Fibroblast of pulmonary artery (primary cell): ENCODE results near the gene GRHL3.

Source experiments
- DNase-seq: peaks from one replicate; pipeline ENCODE4 v3.0.0-alpha.2; 2010; ENCODE audit warnings: low read depth
- H3K4me3 ChIP-seq: replicated peaks from 2 replicates; pipeline ENCODE4 v1.5.1; 2011; ENCODE audit warnings: low read depth, mild to moderate bottlenecking, control low read depth, low read length, moderate library complexity
- CTCF ChIP-seq: IDR thresholded peaks from 2 replicates; pipeline ENCODE4 v1.5.1; 2011; ENCODE audit warnings: mild to moderate bottlenecking, control low read depth, low read length, inconsistent platforms; ENCODE audit errors: missing control alignments

Gene GRHL3

GRCh38 chr1:24317081-24317480 lies 2.1 kb upstream of the GRHL3 start:
- DNase-seq: no peak
- no peak for TF ChIP-seq CTCF
- H3K4me3 ChIP-seq: no peak overlapping the region

- DNase-seq: peak; percentile 25
- TF ChIP-seq CTCF: no peak
- no peak overlapping the region for H3K4me3 ChIP-seq
These were observed 1.1 kb upstream of the GRHL3 start for GRCh38 chr1:24317956-24318614.

- DNase-seq: no peak
- no peak overlapping the region for H3K4me3 ChIP-seq
- TF ChIP-seq CTCF: no peak
These were observed 394 bp upstream of the GRHL3 start for GRCh38 chr1:24318615-24319311.

- no peak for TF ChIP-seq CTCF
- DNase-seq: no peak
- H3K4me3 ChIP-seq: no peak overlapping the region
These were observed 805 bp downstream of the GRHL3 start for GRCh38 chr1:24319962-24320361.

GRCh38 chr1:24321126-24321525 lies 2.0 kb downstream of the GRHL3 start:
- no peak overlapping the region for H3K4me3 ChIP-seq
- no peak for TF ChIP-seq CTCF
- DNase-seq: no peak

GRCh38 chr1:24321697-24322469 lies 2.7 kb downstream of the GRHL3 start:
- DNase-seq: peak; percentile 72
- H3K4me3 ChIP-seq: peak overlapping the region; percentile 44
- TF ChIP-seq CTCF: no peak
